Upper lobe of left lung (tissue), 4 donors: ENCODE measurements around the gene PDE5A.
"Not testable (repeated sequence)": the region's sequence is repeated elsewhere in the genome, so short reads cannot be mapped to it uniquely, and the experiment has no call there.

Experiments
- CTCF ChIP-seq, 6 experiments: fragments of 450-650 bp in 4 of 6; fragments of 200-600 bp in 2 of 6; sonication (generic) in 2 of 6; IDR thresholded peaks; one replicate each; pipeline ENCODE4 v1.5.1; 2016 to 2019; ENCODE audit warnings: antibody characterized with exemption in 6 of 6
- POLR2A ChIP-seq, 4 donors: fragments of 450-650 bp; IDR thresholded peaks; one replicate each; pipeline ENCODE4 v1.5.1; 2016 to 2017; ENCODE audit warnings: antibody characterized with exemption in 4 of 4, mild to moderate bottlenecking in 2 of 4
- POLR2AphosphoS5 ChIP-seq, 2 donors: sonication (generic); formaldehyde crosslinking; IDR thresholded peaks; one replicate each; pipeline ENCODE4 v1.5.1; 2017; ENCODE audit warnings: antibody characterized with exemption in 2 of 2

GRCh38 chr4:119449851-119450250 lies 178.8 kb downstream of the PDE5A start:
- not testable (repeated sequence) for TF ChIP-seq POLR2A, CTCF, POLR2AphosphoS5 (IDR thresholded peaks at IDR 0.05)
